IMR-90 (cell line): Measurements from ENCODE around the gene DUS1L. TPM values are rescaled to one million over a fixed set of nuclear protein-coding genes. Genes with fewer than 3 reads are reported as not detected.

Experiments used
- ATAC-seq: fragments of 200-7000 bp; cut with Tn5 transposase; 2 replicates; pipeline ENCODE4 v1.9.1; 2020; ENCODE audit warnings: low read depth, mild to moderate bottlenecking, moderate library complexity
- BruUV-seq: library from RNA; stranded (reverse); fragments of 400-500 nt; replicated peaks from 2 replicates; lab custom pipeline; 2021; lab: Mats Ljungman, UMichigan
- CTCF ChIA-PET: fragments of 300-600 bp; formaldehyde crosslinking; extraction: SDS; loops from one replicate; lab custom pipeline; 2021; ENCODE audit warnings: antibody characterized with exemption; lab: Yijun Ruan, JAX
- POLR2A ChIA-PET: fragments of 300-600 bp; sonication (Branson Sonifier 250); formaldehyde crosslinking; loops from one replicate; lab custom pipeline; 2022; ENCODE audit warnings: antibody characterized with exemption; ENCODE audit not compliant: unreplicated experiment; lab: Charles Lee
- DNase-seq: peaks from one replicate; pipeline ENCODE4 v3.0.0; 2013
- H2AFZ ChIP-seq: replicated peaks from 2 replicates; pipeline ENCODE3; 2013; ENCODE audit warnings: low read length, mild to moderate bottlenecking; ENCODE audit not compliant: poor library complexity
- H2AK5ac ChIP-seq: 2 replicates; pipeline ENCODE4 v1.6.1; 2013; ENCODE audit warnings: low read depth, low read length, inconsistent platforms
- H2AK9ac ChIP-seq: replicated peaks from 2 replicates; pipeline ENCODE3; 2013; ENCODE audit warnings: mild to moderate bottlenecking, low read depth, low read length, moderate library complexity; ENCODE audit not compliant: poor library complexity
- H2BK120ac ChIP-seq: 2 replicates; pipeline ENCODE4 v1.6.1; 2013; ENCODE audit warnings: low read depth, low read length, inconsistent platforms
- H2BK15ac ChIP-seq: 3 replicates; pipeline ENCODE4 v1.6.1; 2013; ENCODE audit warnings: low read depth, low read length, inconsistent platforms
- H2BK20ac ChIP-seq: 2 replicates; pipeline ENCODE4 v1.6.1; 2013; ENCODE audit warnings: low read depth, mild to moderate bottlenecking, inconsistent platforms, low read length, moderate library complexity
- H2BK5ac ChIP-seq: 2 replicates; pipeline ENCODE4 v1.6.1; 2013; ENCODE audit warnings: mild to moderate bottlenecking, low read depth, low read length, inconsistent platforms; ENCODE audit not compliant: poor library complexity, severe bottlenecking
- H3K14ac ChIP-seq: replicated peaks from 2 replicates; pipeline ENCODE4 v1.6.1; 2013; ENCODE audit warnings: low read depth, low read length, inconsistent platforms
- H3K18ac ChIP-seq: 2 replicates; pipeline ENCODE4 v1.6.1; 2013; ENCODE audit warnings: low read depth, low read length, control low read depth
- H3K23ac ChIP-seq: 2 replicates; pipeline ENCODE4 v1.6.1; 2013; ENCODE audit warnings: low read depth, low read length, inconsistent platforms
- H3K27ac ChIP-seq: 2 replicates; pipeline ENCODE4 v1.5.1; 2013; ENCODE audit warnings: mild to moderate bottlenecking, control low read depth, low read length; ENCODE audit not compliant: insufficient read depth
- H3K27me3 ChIP-seq: 2 replicates; pipeline ENCODE4 v1.6.1; 2013; ENCODE audit warnings: low read length; ENCODE audit not compliant: control insufficient read depth, insufficient read depth
- H3K36me3 ChIP-seq: 2 replicates; pipeline ENCODE4 v1.6.1; 2013; ENCODE audit warnings: low read length, mixed read lengths; ENCODE audit not compliant: control insufficient read depth, insufficient read depth
- H3K4ac ChIP-seq: 2 replicates; pipeline ENCODE4 v1.6.1; 2013; ENCODE audit warnings: low read depth, low read length, inconsistent platforms
- H3K4me1 ChIP-seq: 2 replicates; pipeline ENCODE4 v1.6.1; 2013; ENCODE audit warnings: low read length, mixed read lengths; ENCODE audit not compliant: control insufficient read depth, insufficient read depth
- H3K4me2 ChIP-seq: 2 replicates; pipeline ENCODE4 v1.6.1; 2013; ENCODE audit warnings: low read depth, mild to moderate bottlenecking, control low read depth, low read length, moderate library complexity
- H3K4me3 ChIP-seq: 2 replicates; pipeline ENCODE4 v1.5.1; 2013; ENCODE audit warnings: low read depth, mild to moderate bottlenecking, control low read depth, low read length, moderate library complexity; ENCODE audit not compliant: insufficient read depth
- H3K56ac ChIP-seq: 2 replicates; pipeline ENCODE4 v1.6.1; 2013; ENCODE audit warnings: low read length, inconsistent platforms; ENCODE audit not compliant: insufficient read depth; ENCODE audit errors: extremely low read depth
- H3K79me1 ChIP-seq, 2 experiments: 2 replicates each; pipeline ENCODE4 v1.6.1; 2013; ENCODE audit warnings: low read length in 2 of 2, inconsistent platforms in 1 of 2, low read depth in 1 of 2
- H3K9ac ChIP-seq: 2 replicates; pipeline ENCODE4 v1.6.1; 2013; ENCODE audit warnings: low read depth, low read length, control low read depth
- H3K9me1 ChIP-seq: 2 replicates; pipeline ENCODE4 v1.6.1; 2013; ENCODE audit warnings: low read length, inconsistent platforms; ENCODE audit not compliant: insufficient read depth
- H3K9me3 ChIP-seq: 2 replicates; pipeline ENCODE4 v1.6.1; 2013; ENCODE audit warnings: low read length; ENCODE audit not compliant: control insufficient read depth, insufficient read depth
- H4K20me1 ChIP-seq: 2 replicates; pipeline ENCODE4 v1.6.1; 2013; ENCODE audit warnings: low read length, inconsistent platforms; ENCODE audit not compliant: insufficient read depth
- H4K5ac ChIP-seq: 2 replicates; pipeline ENCODE4 v1.6.1; 2013; ENCODE audit warnings: mild to moderate bottlenecking, low read depth, low read length, control low read depth
- H4K8ac ChIP-seq, 2 experiments: 2 replicates each; pipeline ENCODE4 v1.6.1; 2013; ENCODE audit warnings: low read depth in 2 of 2, low read length in 2 of 2, control low read depth in 1 of 2, inconsistent platforms in 1 of 2
- H4K91ac ChIP-seq: 2 replicates; pipeline ENCODE4 v1.6.1; 2013; ENCODE audit warnings: low read depth, low read length, inconsistent platforms; ENCODE audit not compliant: insufficient read depth
- BHLHE40 ChIP-seq: fragments of 150-350 bp; IDR thresholded peaks from 2 replicates; pipeline ENCODE4 v1.6.1; 2016; ENCODE audit warnings: mild to moderate bottlenecking, low read depth, low read length
- CEBPB ChIP-seq: IDR thresholded peaks from 2 replicates; pipeline ENCODE4 v1.6.1; 2012; ENCODE audit warnings: low read depth, low read length, improper control_type of control experiment
- CHD1 ChIP-seq: IDR thresholded peaks from 2 replicates; pipeline ENCODE4 v1.6.1; 2012; ENCODE audit warnings: low read depth, low read length, improper control_type of control experiment
- MAFK ChIP-seq: IDR thresholded peaks from 2 replicates; pipeline ENCODE4 v1.6.1; 2012; ENCODE audit warnings: low read depth, low read length, improper control_type of control experiment
- MAZ ChIP-seq: IDR thresholded peaks from 2 replicates; pipeline ENCODE4 v1.6.1; 2012; ENCODE audit warnings: low read depth, mild to moderate bottlenecking, low read length, improper control_type of control experiment, moderate library complexity, borderline replicate concordance
- MXI1 ChIP-seq: IDR thresholded peaks from 2 replicates; pipeline ENCODE4 v1.6.1; 2012; ENCODE audit warnings: low read depth, mild to moderate bottlenecking, low read length, moderate library complexity, borderline replicate concordance
- NFE2L2 ChIP-seq: fragments of 150-350 bp; IDR thresholded peaks from 2 replicates; pipeline ENCODE4 v1.6.1; 2016; ENCODE audit warnings: low read depth, mild to moderate bottlenecking, low read length
- POLR2A ChIP-seq: IDR thresholded peaks from 2 replicates; pipeline ENCODE4 v1.6.1; 2012; ENCODE audit warnings: mild to moderate bottlenecking, low read depth, low read length
- RAD21 ChIP-seq: IDR thresholded peaks from 2 replicates; pipeline ENCODE4 v1.6.1; 2012; ENCODE audit warnings: low read length, improper control_type of control experiment
- RCOR1 ChIP-seq: IDR thresholded peaks from 2 replicates; pipeline ENCODE4 v1.6.1; 2012; ENCODE audit warnings: mild to moderate bottlenecking, low read length, improper control_type of control experiment; ENCODE audit not compliant: insufficient replicate concordance
- WGBS, 2 experiments: methylation state at CpG; one replicate each; pipeline versions ENCODE4 v1.1.5 to v1.1.7; 2013; ENCODE audit warnings: missing lambda C conversion rate in 2 of 2; ENCODE audit not compliant: insufficient read length in 1 of 2; ENCODE audit errors: extremely low coverage in 2 of 2; 5-methylcytosine and 5-hydroxymethylcytosine counted together
- dilution Hi-C: fragments of 300-500 bp; cut with HindIII; formaldehyde crosslinking; loops from one replicate; pipeline ENCODE4 v1.14.3; 2018; ENCODE audit warnings: low sequenced_read_pairs; ENCODE audit not compliant: unreplicated experiment
- in situ Hi-C: fragments of 300-500 bp; cut with MboI; formaldehyde crosslinking; loops from 3 replicates; pipeline ENCODE4 v1.14.3; 2019; ENCODE audit warnings: low sequenced_read_pairs, inconsistent platforms, mixed read lengths
- intact Hi-C: fragments of 100-400 bp; cut with micrococcal nuclease; formaldehyde crosslinking; loops from 2 replicates; pipeline ENCODE4 v1.10.0; 2022
- polyA plus RNA-seq, 3 experiments: library from polyadenylated mRNA; depleted of rRNA; stranded (reverse); fragments of >200 nt; gene quantifications; 2 replicates each; pipeline ENCODE4 v1.2.3, GENCODE V29; 2012; ENCODE audit warnings: low replicate concordance in 1 of 3
- total RNA-seq: library from RNA; depleted of rRNA; stranded (reverse); fragments of >200 nt; gene quantifications from 2 replicates; pipeline ENCODE4 v1.2.3, GENCODE V29; 2012
- TF ChIP-seq, protein P1 (sequence below): conservative IDR thresholded peaks from 2 replicates; pipeline ENCODE4 v1.5.1; 2012; ENCODE audit warnings: mild to moderate bottlenecking, low read depth, low read length, improper control_type of control experiment
- TF ChIP-seq, protein P2 (sequence below): fragments of 150-350 bp; IDR thresholded peaks from 2 replicates; pipeline ENCODE4 v1.6.1; 2016; ENCODE audit warnings: low read depth, mild to moderate bottlenecking, low read length, moderate library complexity, borderline replicate concordance

DUS1L gene
- total and polyA plus RNA-seq, 2 of the 4 experiments (the other 2 are of a cell fraction) = 29.0 to 76.9 TPM

DNA sequence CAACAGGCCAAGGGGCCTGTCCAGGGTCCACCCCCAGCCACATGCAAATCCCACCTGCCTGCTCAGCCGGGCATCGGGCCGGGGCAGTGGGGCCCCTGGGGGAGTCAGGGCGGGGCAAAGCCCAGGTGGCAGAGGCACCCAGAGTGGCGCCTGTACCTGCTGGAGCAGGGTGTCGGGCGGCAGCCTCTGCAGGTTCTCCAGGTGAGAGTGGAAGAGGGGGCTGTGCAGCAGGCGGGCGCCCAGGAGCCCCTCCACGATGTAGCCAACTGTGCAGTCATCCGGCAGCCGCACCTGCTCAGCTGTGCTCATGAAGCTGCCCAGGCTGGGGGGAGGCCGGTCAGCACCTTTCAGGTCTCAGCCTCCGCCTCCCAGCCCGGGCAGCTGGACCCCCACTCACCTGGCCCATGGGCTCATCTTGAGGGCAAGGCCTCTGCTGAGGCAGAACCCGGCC, 16.1 kb downstream of the DUS1L start:
- DNase-seq (no peak), ATAC-seq (no peak)
- Histone ChIP-seq H4K91ac (no peak overlapping the region), H2BK5ac (no peak overlapping the region), H3K4me3 (no peak overlapping the region), H4K5ac (no peak overlapping the region), H3K9me3 (no peaks in the 10 kb centered on the region), H2BK120ac (no peak overlapping the region), H3K9ac (no peak overlapping the region), H2AFZ (no peak overlapping the region), H3K56ac (no peak overlapping the region), H3K27ac (no peak overlapping the region), H3K4me1 (peaks cover 18% of the 10 kb centered on the region), H3K18ac (no peak overlapping the region), H2AK9ac (no peak overlapping the region), H3K36me3 (peaks cover 39% of the 10 kb centered on the region), H3K4me2 (no peak overlapping the region), H4K8ac (no peak overlapping the region), H3K4ac (no peak overlapping the region), H2AK5ac (no peak overlapping the region), H4K20me1 (peaks cover 7% of the 10 kb centered on the region), H3K9me1 (peaks cover 7% of the 10 kb centered on the region), H2BK15ac (no peak overlapping the region), H2BK20ac (no peak overlapping the region), H3K27me3 (no peaks in the 10 kb centered on the region), H3K14ac (no peak overlapping the region), H3K79me1 (peaks cover 10 to 37% of the 10 kb centered on the region in 2 experiments), H3K23ac (no peak overlapping the region)
- in situ Hi-C loops (no loop called here), dilution Hi-C loops (no loop called here), intact Hi-C loops (no loop called here)
- no peak for TF ChIP-seq CEBPB
- TF ChIP-seq POLR2A = no peak
- no peak for TF ChIP-seq MXI1
- TF ChIP-seq RAD21 = no peak
- TF ChIP-seq MAZ = no peak
- TF ChIP-seq MAFK = no peak
- TF ChIP-seq, protein P1, sequence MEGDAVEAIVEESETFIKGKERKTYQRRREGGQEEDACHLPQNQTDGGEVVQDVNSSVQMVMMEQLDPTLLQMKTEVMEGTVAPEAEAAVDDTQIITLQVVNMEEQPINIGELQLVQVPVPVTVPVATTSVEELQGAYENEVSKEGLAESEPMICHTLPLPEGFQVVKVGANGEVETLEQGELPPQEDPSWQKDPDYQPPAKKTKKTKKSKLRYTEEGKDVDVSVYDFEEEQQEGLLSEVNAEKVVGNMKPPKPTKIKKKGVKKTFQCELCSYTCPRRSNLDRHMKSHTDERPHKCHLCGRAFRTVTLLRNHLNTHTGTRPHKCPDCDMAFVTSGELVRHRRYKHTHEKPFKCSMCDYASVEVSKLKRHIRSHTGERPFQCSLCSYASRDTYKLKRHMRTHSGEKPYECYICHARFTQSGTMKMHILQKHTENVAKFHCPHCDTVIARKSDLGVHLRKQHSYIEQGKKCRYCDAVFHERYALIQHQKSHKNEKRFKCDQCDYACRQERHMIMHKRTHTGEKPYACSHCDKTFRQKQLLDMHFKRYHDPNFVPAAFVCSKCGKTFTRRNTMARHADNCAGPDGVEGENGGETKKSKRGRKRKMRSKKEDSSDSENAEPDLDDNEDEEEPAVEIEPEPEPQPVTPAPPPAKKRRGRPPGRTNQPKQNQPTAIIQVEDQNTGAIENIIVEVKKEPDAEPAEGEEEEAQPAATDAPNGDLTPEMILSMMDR = no peak
- TF ChIP-seq CHD1 = no peak
- no peak for TF ChIP-seq RCOR1
- TF ChIP-seq, protein P2, sequence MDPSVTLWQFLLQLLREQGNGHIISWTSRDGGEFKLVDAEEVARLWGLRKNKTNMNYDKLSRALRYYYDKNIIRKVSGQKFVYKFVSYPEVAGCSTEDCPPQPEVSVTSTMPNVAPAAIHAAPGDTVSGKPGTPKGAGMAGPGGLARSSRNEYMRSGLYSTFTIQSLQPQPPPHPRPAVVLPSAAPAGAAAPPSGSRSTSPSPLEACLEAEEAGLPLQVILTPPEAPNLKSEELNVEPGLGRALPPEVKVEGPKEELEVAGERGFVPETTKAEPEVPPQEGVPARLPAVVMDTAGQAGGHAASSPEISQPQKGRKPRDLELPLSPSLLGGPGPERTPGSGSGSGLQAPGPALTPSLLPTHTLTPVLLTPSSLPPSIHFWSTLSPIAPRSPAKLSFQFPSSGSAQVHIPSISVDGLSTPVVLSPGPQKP = no peak
- TF ChIP-seq BHLHE40 = no peak
- no peak for TF ChIP-seq NFE2L2
- 100% methylated on average over 3 of the region's 16 CpGs; no CpG with 5 or more reads in 1 of the 2 experiments for WGBS, 2 experiments
- ChIA-PET CTCF (no interaction called here), POLR2A (no interaction called here)
- BruUV-seq = no TSS peak
